Activated CD8-positive, alpha-beta memory T cell treated with anti-CD3 and anti-CD28 coated beads, Interleukin-2, amount 10 ng/mL, durations not matched to agents 7 days and 5 days (primary cell): ENCODE results near the gene BEST3. TPM values are rescaled to one million over a fixed set of nuclear protein-coding genes. Genes with fewer than 3 reads are reported as not detected.

ENCODE experiments used
- ATAC-seq: fragments of 150-1000 bp; cut with Tn5 transposase; one replicate; pipeline ENCODE4 v1.10.0; 2021; ENCODE audit warnings: moderate library complexity
- CTCF ChIA-PET: fragments of 350-600 bp; sonication (Branson Sonifier 250); formaldehyde crosslinking; loops from one replicate; lab custom pipeline; 2021; ENCODE audit warnings: antibody characterized with exemption; lab: Charles Lee
- DNase-seq: peaks from one replicate; pipeline ENCODE4 v3.0.0-alpha.2; 2020
- H3K27ac Mint-ChIP-seq: one replicate; pipeline ENCODE4 v1.8.0; 2021; ENCODE audit warnings: mild to moderate bottlenecking, mixed read lengths
- H3K27me3 Mint-ChIP-seq: one replicate; pipeline ENCODE4 v1.8.0; 2021; ENCODE audit warnings: mixed read lengths
- H3K36me3 Mint-ChIP-seq: one replicate; pipeline ENCODE4 v1.8.0; 2021; ENCODE audit warnings: mild to moderate bottlenecking, mixed read lengths
- H3K4me1 Mint-ChIP-seq: one replicate; pipeline ENCODE4 v1.8.0; 2021; ENCODE audit warnings: mixed read lengths
- H3K4me3 Mint-ChIP-seq: one replicate; pipeline ENCODE4 v1.8.0; 2021; ENCODE audit warnings: mild to moderate bottlenecking, moderate library complexity, mixed read lengths
- H3K9me3 Mint-ChIP-seq: one replicate; pipeline ENCODE4 v1.8.0; 2022; ENCODE audit warnings: low read depth, mixed read lengths
- total RNA-seq, 2 experiments: library from RNA; stranded (reverse); gene quantifications; one replicate each; pipeline ENCODE4 v1.2.3, GENCODE V29; 2021

Gene BEST3
- total RNA-seq, 2 experiments from 2014 or later: not detected

DNA sequence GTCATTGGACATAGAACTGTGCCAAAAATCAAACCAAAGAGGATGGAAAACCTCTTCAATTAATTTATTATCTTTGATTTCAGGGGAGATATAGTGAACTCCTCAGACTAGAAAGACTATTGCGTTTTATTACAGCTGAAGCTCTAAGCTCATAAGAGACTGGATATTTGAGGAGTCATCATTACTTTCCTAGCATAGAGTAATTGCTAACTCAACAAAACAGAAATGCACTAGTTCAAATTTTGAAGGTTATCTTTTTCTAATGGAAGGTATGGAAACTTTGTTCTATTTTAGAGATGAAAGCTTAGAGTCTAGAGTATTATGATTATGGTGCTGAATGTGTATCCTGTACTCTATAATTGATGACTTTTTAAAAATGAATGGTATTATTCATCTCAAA is 5.3 kb upstream of the BEST3 start:
- DNase-seq (no peak), ATAC-seq (no peak)
- H3K9me3 Mint-ChIP-seq: no peaks in the 10 kb centered on the region
- peaks cover 11% of the 10 kb centered on the region for H3K27me3 Mint-ChIP-seq
- no peak overlapping the region for H3K4me3 Mint-ChIP-seq
- CTCF ChIA-PET: interaction anchor here (0.8 kb wide), 1 partner anchor 194 kb away, joined by 3 read pairs; no protein-coding TSS in a partner anchor
- H3K27ac Mint-ChIP-seq: no peak overlapping the region
- H3K4me1 Mint-ChIP-seq: no peaks in the 10 kb centered on the region
- peaks cover 1% of the 10 kb centered on the region for H3K36me3 Mint-ChIP-seq

- ATAC-seq: no peak
- Mint-ChIP-seq H3K36me3 (peaks cover 1% of the 10 kb centered on the region), H3K9me3 (no peaks in the 10 kb centered on the region)
Observed at GRCh38 chr12:69703146-69703642, 4.1 kb upstream of the BEST3 start.

GRCh38 chr12:69701826-69702225 is 2.7 kb upstream of the BEST3 start:
- CTCF ChIA-PET: no interaction called here

More at GRCh38 chr12:69703146-69703642, 4.1 kb upstream of the BEST3 start:
- H3K27ac Mint-ChIP-seq: no peak overlapping the region
- no peaks in the 10 kb centered on the region for H3K4me1 Mint-ChIP-seq
- no peak for DNase-seq
- CTCF ChIA-PET: no interaction called here
- no peak overlapping the region for H3K4me3 Mint-ChIP-seq
- peaks cover 13% of the 10 kb centered on the region for H3K27me3 Mint-ChIP-seq

DNA sequence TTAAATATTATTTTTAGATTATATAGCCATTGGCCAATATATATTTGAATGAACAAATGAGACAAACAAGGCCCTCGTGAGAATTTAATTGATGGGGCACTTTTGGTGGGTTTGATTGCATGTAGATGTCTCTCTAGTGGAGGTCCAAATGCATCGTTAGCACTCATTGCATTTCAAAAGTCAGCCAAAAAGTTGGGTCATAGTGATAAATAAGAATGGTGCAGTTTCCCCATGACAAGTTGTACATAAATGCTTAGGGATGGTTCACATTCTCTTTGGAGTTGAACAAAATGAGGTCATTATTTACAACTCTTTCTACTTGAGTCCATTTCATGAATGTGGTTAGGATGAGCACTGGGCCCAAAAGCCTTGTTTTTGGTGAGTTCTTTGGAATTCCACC is 1.0 kb downstream of the BEST3 start:
- peaks cover 1% of the 10 kb centered on the region for H3K36me3 Mint-ChIP-seq
- ATAC-seq (no peak), DNase-seq (no peak)
- H3K9me3 Mint-ChIP-seq: no peaks in the 10 kb centered on the region
- H3K27ac Mint-ChIP-seq: no peak overlapping the region
- H3K4me1 Mint-ChIP-seq: no peaks in the 10 kb centered on the region
- H3K27me3 Mint-ChIP-seq: peaks cover 11% of the 10 kb centered on the region
- CTCF ChIA-PET: no interaction called here
- H3K4me3 Mint-ChIP-seq: no peak overlapping the region

More at GRCh38 chr12:69701826-69702225, 2.7 kb upstream of the BEST3 start:
- Mint-ChIP-seq H3K4me3 (no peak overlapping the region), H3K9me3 (no peaks in the 10 kb centered on the region), H3K27me3 (peaks cover 14% of the 10 kb centered on the region), H3K4me1 (no peaks in the 10 kb centered on the region), H3K27ac (no peak overlapping the region), H3K36me3 (peaks cover 1% of the 10 kb centered on the region)
- DNase-seq (no peak), ATAC-seq (no peak)

GRCh38 chr12:69694123-69694522 is 5.0 kb downstream of the BEST3 start:
- H3K4me3 Mint-ChIP-seq: no peak overlapping the region
- no peak overlapping the region for H3K27ac Mint-ChIP-seq
- no peaks in the 10 kb centered on the region for H3K36me3 Mint-ChIP-seq
- no peak for DNase-seq
- H3K9me3 Mint-ChIP-seq: no peaks in the 10 kb centered on the region
- peaks cover 6% of the 10 kb centered on the region for H3K4me1 Mint-ChIP-seq
- CTCF ChIA-PET: no interaction called here
- no peak for ATAC-seq
- peaks cover 16% of the 10 kb centered on the region for H3K27me3 Mint-ChIP-seq

DNA sequence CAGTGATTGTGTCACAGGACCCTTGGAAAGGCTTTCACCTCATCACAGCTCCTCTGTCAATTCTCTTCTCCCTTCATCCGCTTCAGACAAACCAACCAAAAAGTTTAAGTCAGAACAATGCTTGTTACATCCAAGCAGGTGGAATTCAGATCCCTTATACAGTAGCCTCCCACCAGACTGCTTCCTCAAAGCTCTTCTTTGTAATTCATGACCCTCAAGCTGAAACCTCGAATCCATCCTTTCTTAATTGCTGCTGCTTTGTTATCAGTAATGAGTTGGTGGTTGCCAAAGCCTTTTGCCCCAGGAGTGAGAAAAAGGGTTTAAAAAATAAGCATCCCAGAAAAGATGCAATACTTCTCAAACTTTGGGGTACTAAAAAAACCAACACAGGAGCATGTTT is 9.5 kb downstream of the BEST3 start:
- Mint-ChIP-seq H3K36me3 (no peaks in the 10 kb centered on the region), H3K4me1 (peaks cover 9% of the 10 kb centered on the region), H3K27ac (no peak overlapping the region), H3K27me3 (peaks cover 26% of the 10 kb centered on the region), H3K9me3 (no peaks in the 10 kb centered on the region), H3K4me3 (no peak overlapping the region)
- ATAC-seq (no peak), DNase-seq (no peak)
- CTCF ChIA-PET: no interaction called here

- Mint-ChIP-seq H3K4me1 (peaks cover 9% of the 10 kb centered on the region), H3K4me3 (no peak overlapping the region), H3K9me3 (no peaks in the 10 kb centered on the region), H3K27me3 (peaks cover 34% of the 10 kb centered on the region), H3K36me3 (no peaks in the 10 kb centered on the region), H3K27ac (no peak overlapping the region)
- CTCF ChIA-PET: no interaction called here
- DNase-seq: peak; percentile 50
- peak; percentile 81 for ATAC-seq
Observed at GRCh38 chr12:69688471-69689427, 10.4 kb downstream of the BEST3 start.

DNA sequence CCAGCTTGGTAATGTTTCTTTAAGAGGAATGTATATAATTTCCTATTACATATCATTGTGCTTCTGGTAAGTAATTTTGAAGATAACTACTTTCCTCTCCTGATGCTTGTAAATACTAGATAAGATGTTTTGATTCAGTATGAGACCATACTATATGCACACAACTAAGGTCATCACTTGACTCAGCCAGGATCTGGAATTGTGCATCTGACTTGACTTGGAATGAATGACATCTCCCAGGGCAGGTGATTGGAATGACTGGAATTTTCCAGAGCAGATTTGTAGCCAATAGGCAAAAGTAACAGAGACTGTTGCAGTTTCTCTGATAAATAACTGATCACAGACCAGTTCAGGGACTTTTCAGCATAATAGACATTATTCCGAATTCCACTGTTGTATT is 11.1 kb downstream of the BEST3 start:
- CTCF ChIA-PET: no interaction called here
- Mint-ChIP-seq H3K4me1 (peaks cover 9% of the 10 kb centered on the region), H3K36me3 (no peaks in the 10 kb centered on the region), H3K9me3 (no peaks in the 10 kb centered on the region), H3K27me3 (peaks cover 35% of the 10 kb centered on the region), H3K27ac (no peak overlapping the region), H3K4me3 (no peak overlapping the region)
- DNase-seq (no peak), ATAC-seq (no peak)

DNA sequence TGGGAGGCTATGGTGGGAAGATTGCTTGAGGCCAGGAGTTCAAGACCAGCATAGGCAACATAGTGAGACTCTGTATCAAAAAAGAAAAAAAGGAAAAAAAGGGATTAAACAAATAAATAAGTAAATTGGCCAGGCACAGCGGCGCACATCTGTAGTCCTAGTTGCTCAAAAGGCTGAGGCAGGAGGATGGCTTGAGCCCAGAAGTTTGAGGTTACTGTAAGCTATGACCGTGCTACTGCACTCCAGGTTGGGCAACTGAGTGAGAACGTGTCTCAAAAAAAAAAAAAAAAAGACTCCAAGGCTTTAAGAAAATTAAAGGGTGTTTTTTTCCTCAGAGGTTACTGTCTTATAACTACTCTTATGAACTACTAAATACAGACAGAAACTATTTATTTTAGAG is 11.7 kb downstream of the BEST3 start:
- ATAC-seq: no peak
- no peak for DNase-seq
- Mint-ChIP-seq H3K36me3 (no peaks in the 10 kb centered on the region), H3K27me3 (peaks cover 38% of the 10 kb centered on the region), H3K9me3 (no peaks in the 10 kb centered on the region), H3K4me3 (no peak overlapping the region), H3K27ac (no peak overlapping the region), H3K4me1 (peaks cover 9% of the 10 kb centered on the region)
- CTCF ChIA-PET: no interaction called here

- H3K27me3 Mint-ChIP-seq: peaks cover 33% of the 10 kb centered on the region
- H3K9me3 Mint-ChIP-seq: no peaks in the 10 kb centered on the region
- DNase-seq: no peak
- no peaks in the 10 kb centered on the region for H3K36me3 Mint-ChIP-seq
- no peak overlapping the region for H3K27ac Mint-ChIP-seq
- no peak for ATAC-seq
- CTCF ChIA-PET: interaction anchor here (0.6 kb wide), 1 partner anchor 588 kb away, joined by 3 read pairs; no protein-coding TSS in a partner anchor
- H3K4me1 Mint-ChIP-seq: peaks cover 9% of the 10 kb centered on the region
- H3K4me3 Mint-ChIP-seq: no peak overlapping the region
Observed at GRCh38 chr12:69686731-69687130, 12.4 kb downstream of the BEST3 start.

DNA sequence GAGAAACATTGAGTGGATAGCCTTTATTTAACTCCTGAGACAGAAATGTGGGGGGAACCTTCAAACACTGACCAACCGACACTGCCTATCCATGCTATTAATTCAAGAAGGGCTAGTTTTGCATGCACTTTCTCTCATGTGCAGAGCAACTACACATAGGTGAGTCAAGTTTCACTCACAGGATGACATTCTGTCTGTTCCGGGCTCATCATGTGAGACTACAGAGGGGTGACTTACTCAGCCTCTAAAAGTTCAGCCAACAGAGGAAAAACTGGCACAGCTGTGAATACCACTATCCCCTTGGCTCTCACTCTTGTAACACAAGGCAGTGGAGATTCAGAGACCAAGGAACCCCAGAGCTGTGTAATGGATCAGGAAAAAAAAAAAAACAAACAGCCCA is 13.3 kb downstream of the BEST3 start:
- H3K4me3 Mint-ChIP-seq: no peak overlapping the region
- H3K27ac Mint-ChIP-seq: no peak overlapping the region
- peaks cover 9% of the 10 kb centered on the region for H3K4me1 Mint-ChIP-seq
- H3K27me3 Mint-ChIP-seq: peaks cover 33% of the 10 kb centered on the region
- CTCF ChIA-PET: interaction anchor here (0.7 kb wide), 1 partner anchor 106 kb away, joined by 3 read pairs; no protein-coding TSS in a partner anchor
- no peak for ATAC-seq
- H3K9me3 Mint-ChIP-seq: no peaks in the 10 kb centered on the region
- H3K36me3 Mint-ChIP-seq: no peaks in the 10 kb centered on the region
- DNase-seq: no peak

GRCh38 chr12:69684466-69684865 is 14.6 kb downstream of the BEST3 start:
- CTCF ChIA-PET: no interaction called here
- Mint-ChIP-seq H3K9me3 (no peaks in the 10 kb centered on the region), H3K36me3 (no peaks in the 10 kb centered on the region), H3K27me3 (peaks cover 33% of the 10 kb centered on the region), H3K27ac (no peak overlapping the region), H3K4me3 (no peak overlapping the region), H3K4me1 (peaks cover 6% of the 10 kb centered on the region)
- DNase-seq: no peak
- no peak for ATAC-seq

GRCh38 chr12:69682110-69682755 is 16.9 kb downstream of the BEST3 start:
- Mint-ChIP-seq H3K4me3 (no peak overlapping the region), H3K9me3 (no peaks in the 10 kb centered on the region), H3K27me3 (peaks cover 28% of the 10 kb centered on the region), H3K36me3 (no peaks in the 10 kb centered on the region), H3K4me1 (no peaks in the 10 kb centered on the region), H3K27ac (no peak overlapping the region)
- DNase-seq: no peak
- CTCF ChIA-PET: interaction anchor here (0.8 kb wide), 1 partner anchor 325 kb away, joined by 4 read pairs; no protein-coding TSS in a partner anchor
- ATAC-seq: no peak
